Uterus (tissue), 2 donors: Measurements from ENCODE around the gene NYNRIN.
A peak's percentile ranks its signal among the peaks of the same experiment; 100 is the strongest.

Experiments used
- POLR2A ChIP-seq, 2 donors: fragments of 450-650 bp; IDR thresholded peaks; one replicate each; pipeline ENCODE4 v1.6.1; 2016; ENCODE audit warnings: antibody characterized with exemption in 2 of 2, mild to moderate bottlenecking in 1 of 2, moderate library complexity in 1 of 2
- TF ChIP-seq, protein P1 (sequence below), 4 experiments: fragments of 200-600 bp in 2 of 4; fragments of 450-650 bp in 2 of 4; sonication (generic) in 2 of 4; IDR thresholded peaks; one replicate each; pipeline ENCODE4 v1.5.1; 2016 to 2019; ENCODE audit warnings: antibody characterized with exemption in 4 of 4, mild to moderate bottlenecking in 2 of 4, moderate library complexity in 1 of 4

DNA sequence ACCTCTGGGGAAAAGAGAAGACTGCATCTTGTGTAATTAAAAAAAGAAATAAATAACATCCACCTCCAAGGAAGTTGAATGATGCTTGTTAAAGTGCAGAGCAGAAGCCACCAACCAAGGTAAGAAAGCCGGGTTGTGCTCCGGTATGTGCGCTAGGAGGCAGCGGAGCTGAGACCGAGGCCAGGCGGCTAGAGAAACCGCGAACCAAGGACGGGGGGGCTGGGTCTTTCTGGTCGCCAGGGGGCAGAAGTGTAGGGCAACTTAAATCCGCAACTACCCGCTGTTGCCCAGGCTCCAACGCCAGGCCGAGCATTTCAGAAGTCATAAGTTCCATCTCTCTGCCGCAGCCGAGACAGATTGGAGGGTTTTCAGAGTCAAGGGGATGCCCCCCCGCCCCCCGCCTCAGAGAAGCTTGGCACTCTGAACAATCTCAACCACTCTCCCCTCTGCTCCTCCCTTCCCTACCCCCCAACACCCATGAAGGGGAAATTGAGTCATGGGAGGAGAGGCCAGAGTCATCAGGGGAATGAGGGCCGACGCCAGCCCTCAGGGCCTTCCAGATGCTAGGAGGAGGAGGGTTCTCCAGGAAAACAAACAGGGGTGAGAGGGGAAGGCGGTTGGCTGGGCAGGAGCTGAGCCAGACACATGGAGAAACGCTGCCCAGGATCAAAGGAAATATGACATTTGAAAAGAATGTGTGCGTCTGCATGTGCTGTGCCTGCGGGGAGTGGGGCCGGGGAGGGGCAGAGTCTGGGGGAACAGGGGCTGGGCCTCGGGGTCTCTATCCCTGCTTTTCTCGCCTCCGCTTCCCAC lies 33.0 kb upstream of the NYNRIN start:
- TF ChIP-seq, protein P1, sequence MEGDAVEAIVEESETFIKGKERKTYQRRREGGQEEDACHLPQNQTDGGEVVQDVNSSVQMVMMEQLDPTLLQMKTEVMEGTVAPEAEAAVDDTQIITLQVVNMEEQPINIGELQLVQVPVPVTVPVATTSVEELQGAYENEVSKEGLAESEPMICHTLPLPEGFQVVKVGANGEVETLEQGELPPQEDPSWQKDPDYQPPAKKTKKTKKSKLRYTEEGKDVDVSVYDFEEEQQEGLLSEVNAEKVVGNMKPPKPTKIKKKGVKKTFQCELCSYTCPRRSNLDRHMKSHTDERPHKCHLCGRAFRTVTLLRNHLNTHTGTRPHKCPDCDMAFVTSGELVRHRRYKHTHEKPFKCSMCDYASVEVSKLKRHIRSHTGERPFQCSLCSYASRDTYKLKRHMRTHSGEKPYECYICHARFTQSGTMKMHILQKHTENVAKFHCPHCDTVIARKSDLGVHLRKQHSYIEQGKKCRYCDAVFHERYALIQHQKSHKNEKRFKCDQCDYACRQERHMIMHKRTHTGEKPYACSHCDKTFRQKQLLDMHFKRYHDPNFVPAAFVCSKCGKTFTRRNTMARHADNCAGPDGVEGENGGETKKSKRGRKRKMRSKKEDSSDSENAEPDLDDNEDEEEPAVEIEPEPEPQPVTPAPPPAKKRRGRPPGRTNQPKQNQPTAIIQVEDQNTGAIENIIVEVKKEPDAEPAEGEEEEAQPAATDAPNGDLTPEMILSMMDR (IDR thresholded peaks at IDR 0.05): peak; percentile 85 to 93 (median 92)
- no peak for TF ChIP-seq POLR2A (IDR thresholded peaks at IDR 0.05)
